Tibial nerve (tissue), 4 donors: Measurements from ENCODE around the gene LTBP1.

Experiments
- EP300 ChIP-seq, 2 donors: sonication (generic); formaldehyde crosslinking; IDR thresholded peaks; one replicate each; pipeline ENCODE4 v1.6.1; 2017; ENCODE audit warnings: antibody characterized with exemption in 2 of 2, mild to moderate bottlenecking in 1 of 2
- POLR2A ChIP-seq, 2 donors: fragments of 450-650 bp; IDR thresholded peaks; one replicate each; pipeline ENCODE4 v1.6.1; 2017; ENCODE audit warnings: antibody characterized with exemption in 2 of 2, mild to moderate bottlenecking in 2 of 2, moderate library complexity in 2 of 2
- TF ChIP-seq, protein P1 (sequence below), 5 experiments: fragments of 200-600 bp in 3 of 5; fragments of 450-650 bp in 2 of 5; sonication (generic) in 3 of 5; IDR thresholded peaks; one replicate each; pipeline ENCODE4 v1.5.1; 2016 to 2019; ENCODE audit warnings: antibody characterized with exemption in 5 of 5, mild to moderate bottlenecking in 3 of 5, moderate library complexity in 2 of 5

DNA sequence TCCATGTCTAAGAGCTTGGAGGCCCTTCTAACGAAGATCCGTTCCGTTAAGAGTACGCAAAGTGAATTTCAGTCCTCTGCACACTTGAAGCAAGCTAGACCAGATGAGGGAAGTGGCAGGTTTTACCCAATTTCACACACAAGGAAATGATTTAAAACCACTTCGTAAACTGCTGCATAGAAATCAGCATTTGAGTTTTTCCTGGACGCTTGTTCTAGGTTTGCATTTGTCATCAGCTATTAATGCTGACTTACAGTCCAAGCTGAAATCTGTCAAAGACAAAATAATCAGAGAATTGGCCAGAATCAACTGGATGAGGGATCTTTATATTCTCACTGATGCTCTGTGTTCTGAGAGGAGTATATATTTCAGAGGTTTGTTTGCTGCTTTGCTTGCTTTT lies 412.1 kb downstream of the LTBP1 start:
- TF ChIP-seq, protein P1, sequence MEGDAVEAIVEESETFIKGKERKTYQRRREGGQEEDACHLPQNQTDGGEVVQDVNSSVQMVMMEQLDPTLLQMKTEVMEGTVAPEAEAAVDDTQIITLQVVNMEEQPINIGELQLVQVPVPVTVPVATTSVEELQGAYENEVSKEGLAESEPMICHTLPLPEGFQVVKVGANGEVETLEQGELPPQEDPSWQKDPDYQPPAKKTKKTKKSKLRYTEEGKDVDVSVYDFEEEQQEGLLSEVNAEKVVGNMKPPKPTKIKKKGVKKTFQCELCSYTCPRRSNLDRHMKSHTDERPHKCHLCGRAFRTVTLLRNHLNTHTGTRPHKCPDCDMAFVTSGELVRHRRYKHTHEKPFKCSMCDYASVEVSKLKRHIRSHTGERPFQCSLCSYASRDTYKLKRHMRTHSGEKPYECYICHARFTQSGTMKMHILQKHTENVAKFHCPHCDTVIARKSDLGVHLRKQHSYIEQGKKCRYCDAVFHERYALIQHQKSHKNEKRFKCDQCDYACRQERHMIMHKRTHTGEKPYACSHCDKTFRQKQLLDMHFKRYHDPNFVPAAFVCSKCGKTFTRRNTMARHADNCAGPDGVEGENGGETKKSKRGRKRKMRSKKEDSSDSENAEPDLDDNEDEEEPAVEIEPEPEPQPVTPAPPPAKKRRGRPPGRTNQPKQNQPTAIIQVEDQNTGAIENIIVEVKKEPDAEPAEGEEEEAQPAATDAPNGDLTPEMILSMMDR (IDR thresholded peaks at IDR 0.05) = no peak
- no peak for TF ChIP-seq EP300 (IDR thresholded peaks at IDR 0.05)
- TF ChIP-seq POLR2A (IDR thresholded peaks at IDR 0.05) = no peak
